H1 (cell line): ENCODE results near the gene MARK3.

Experiments used
- EGR1 ChIP-seq: IDR thresholded peaks from 2 replicates; pipeline ENCODE4 v1.6.1; 2011; ENCODE audit warnings: low read depth, low read length, borderline replicate concordance
- EZH2 ChIP-seq: fragments of 200-600 bp; sonication (generic); IDR thresholded peaks from 2 replicates; pipeline ENCODE4 v1.7.1; 2012; ENCODE audit warnings: low read depth, mild to moderate bottlenecking, moderate library complexity, low read length, inconsistent platforms; ENCODE audit not compliant: severe bottlenecking
- POLR2A ChIP-seq, 2 experiments: IDR thresholded peaks; 1 replicate in 1 of 2; 2 replicates in 1 of 2; pipeline ENCODE4 v1.6.1; 2011; ENCODE audit warnings: low read depth in 2 of 2, low read length in 2 of 2, mild to moderate bottlenecking in 2 of 2; ENCODE audit errors: control extremely low read depth in 1 of 2
- POLR2AphosphoS5 ChIP-seq: IDR thresholded peaks from 2 replicates; pipeline ENCODE4 v1.6.1; 2011; ENCODE audit warnings: low read depth, low read length
- SAP30 ChIP-seq: fragments of 300-600 bp; sonication (generic); IDR thresholded peaks from 2 replicates; pipeline ENCODE4 v1.7.1; 2012; ENCODE audit warnings: low read length, moderate library complexity, mild to moderate bottlenecking, inconsistent platforms; ENCODE audit not compliant: insufficient read depth, insufficient replicate concordance
- SP1 ChIP-seq: IDR thresholded peaks from 2 replicates; pipeline ENCODE4 v1.6.1; 2011; ENCODE audit warnings: low read depth, low read length
- YY1 ChIP-seq: IDR thresholded peaks from 2 replicates; pipeline ENCODE4 v1.6.1; 2011; ENCODE audit warnings: low read depth, mild to moderate bottlenecking, low read length
- TF ChIP-seq, protein P1 (sequence below), 3 experiments: IDR thresholded peaks; 1 replicate in 2 of 3; 2 replicates in 1 of 3; pipeline versions ENCODE4 v1.5.1 to v1.6.1; 2011; ENCODE audit warnings: low read length in 3 of 3, mild to moderate bottlenecking in 3 of 3, inconsistent platforms in 2 of 3, low read depth in 1 of 3, moderate library complexity in 1 of 3; ENCODE audit not compliant: insufficient read depth in 1 of 3; ENCODE audit errors: control extremely low read depth in 1 of 3

DNA sequence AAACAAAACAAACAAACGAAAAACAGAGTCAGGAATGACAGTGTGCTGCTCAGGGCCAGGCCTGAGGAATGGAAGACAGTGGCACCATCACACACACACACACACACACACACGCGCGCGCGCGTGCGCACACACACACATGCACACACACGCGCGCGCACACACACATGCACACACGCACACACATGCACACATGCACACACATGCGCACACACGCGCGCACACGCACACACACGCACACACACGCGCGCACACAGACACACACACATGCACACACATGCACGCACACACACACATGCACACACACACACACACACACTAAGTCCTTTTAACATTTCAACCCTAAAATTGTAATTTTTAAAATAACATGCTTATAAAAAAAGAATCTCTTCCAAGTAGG, 13.2 kb upstream of the MARK3 start:
- TF ChIP-seq, protein P1, sequence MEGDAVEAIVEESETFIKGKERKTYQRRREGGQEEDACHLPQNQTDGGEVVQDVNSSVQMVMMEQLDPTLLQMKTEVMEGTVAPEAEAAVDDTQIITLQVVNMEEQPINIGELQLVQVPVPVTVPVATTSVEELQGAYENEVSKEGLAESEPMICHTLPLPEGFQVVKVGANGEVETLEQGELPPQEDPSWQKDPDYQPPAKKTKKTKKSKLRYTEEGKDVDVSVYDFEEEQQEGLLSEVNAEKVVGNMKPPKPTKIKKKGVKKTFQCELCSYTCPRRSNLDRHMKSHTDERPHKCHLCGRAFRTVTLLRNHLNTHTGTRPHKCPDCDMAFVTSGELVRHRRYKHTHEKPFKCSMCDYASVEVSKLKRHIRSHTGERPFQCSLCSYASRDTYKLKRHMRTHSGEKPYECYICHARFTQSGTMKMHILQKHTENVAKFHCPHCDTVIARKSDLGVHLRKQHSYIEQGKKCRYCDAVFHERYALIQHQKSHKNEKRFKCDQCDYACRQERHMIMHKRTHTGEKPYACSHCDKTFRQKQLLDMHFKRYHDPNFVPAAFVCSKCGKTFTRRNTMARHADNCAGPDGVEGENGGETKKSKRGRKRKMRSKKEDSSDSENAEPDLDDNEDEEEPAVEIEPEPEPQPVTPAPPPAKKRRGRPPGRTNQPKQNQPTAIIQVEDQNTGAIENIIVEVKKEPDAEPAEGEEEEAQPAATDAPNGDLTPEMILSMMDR (IDR thresholded peaks at IDR 0.05; ENCODE audit: control extremely low read depth in 1 of 3, insufficient read depth in 1 of 3, low read depth in 1 of 3, low read length in 3 of 3): no peak
- no peak for TF ChIP-seq SAP30
- TF ChIP-seq POLR2AphosphoS5: no peak
- no peak for TF ChIP-seq SP1
- no peak for TF ChIP-seq EZH2
- no peak for TF ChIP-seq POLR2A (IDR thresholded peaks at IDR 0.05; ENCODE audit: control extremely low read depth in 1 of 2, low read depth in 2 of 2, low read length in 2 of 2)
- TF ChIP-seq YY1: no peak
- TF ChIP-seq EGR1: no peak
